Loucy (cell line): Measurements from ENCODE around the gene AARS1.
"Not testable (repeated sequence)": the region's sequence is repeated elsewhere in the genome, so short reads cannot be mapped to it uniquely, and the experiment has no call there.

Experiments
- CTCF ChIP-seq: fragments of 200-600 bp; sonication (generic); conservative IDR thresholded peaks from 2 replicates; pipeline ENCODE4 v1.5.1; 2014; ENCODE audit warnings: mild to moderate bottlenecking, antibody characterized with exemption, low read length
- EZH2phosphoT487 ChIP-seq: fragments of 200-600 bp; IDR thresholded peaks from 2 replicates; pipeline ENCODE4 v1.6.1; 2018; ENCODE audit warnings: antibody characterized with exemption, mild to moderate bottlenecking, moderate library complexity, borderline replicate concordance

- not testable (repeated sequence) for TF ChIP-seq CTCF, EZH2phosphoT487
These were observed 66.7 kb downstream of the AARS1 start for GRCh38 chr16:70222574-70222973.
